ENCODE data around the gene KCNMB1. TPM values are rescaled to one million over a fixed set of nuclear protein-coding genes. Genes with fewer than 3 reads are reported as not detected.

Gene KCNMB1
- polyA plus RNA-seq, 1 donor (not counting 4 experiments of a cell fraction or from before 2014, with no cell fraction given): not detected

GRCh38 chr5:170390472-170390871 is 1.3 kb upstream of the KCNMB1 start:
- H3K9me1 ChIP-seq (ENCODE audit: control insufficient read depth, extremely low read depth, insufficient read depth, low read length): no peaks in the 10 kb centered on the region
- H3K4me3 ChIP-seq (ENCODE audit: control insufficient read depth in 2 of 3, extremely low read depth in 1 of 3, insufficient read depth in 2 of 3, low read depth in 1 of 3, low read length in 3 of 3): no peak overlapping the region
- no peaks in the 10 kb centered on the region for H3K36me3 ChIP-seq (ENCODE audit: control insufficient read depth in 2 of 2, extremely low read depth in 1 of 2, insufficient read depth in 2 of 2, low read length in 2 of 2)
- dilution Hi-C loops (cut with MboI; ENCODE audit: extremely low pct_ligation_motif_present, low sequenced_read_pairs): no loop called here
- no peaks in the 10 kb centered on the region for H4K20me1 ChIP-seq (ENCODE audit: control insufficient read depth, extremely low read depth, insufficient read depth, low read length)
- no peak overlapping the region for H3K9ac ChIP-seq (ENCODE audit: control insufficient read depth, extremely low read depth, insufficient read depth, low read length)
- no peaks in the 10 kb centered on the region for H3K79me2 ChIP-seq (ENCODE audit: control insufficient read depth, insufficient read depth, low read length)
- no peaks in the 10 kb centered on the region for H3K9me3 ChIP-seq (ENCODE audit: control insufficient read depth, low read depth, low read length)
- DNase-seq (ENCODE audit: low read depth, low spot score): no peak
- no peak for FAIRE-seq
- H3K4me2 ChIP-seq (ENCODE audit: control insufficient read depth, extremely low read depth, insufficient read depth, low read depth, low read length): no peak overlapping the region
- H3K27ac ChIP-seq (ENCODE audit: control insufficient read depth, insufficient read depth, low read length): no peak overlapping the region
- no peak for TF ChIP-seq CTCF (optimal IDR thresholded peaks at IDR 0.05 in 1 of 3, IDR thresholded peaks at IDR 0.05 in 1 of 3, conservative IDR thresholded peaks at IDR 0.05 in 1 of 3; ENCODE audit: extremely low read depth in 1 of 3, insufficient read depth in 2 of 3, low read length in 3 of 3)
- no peak for TF ChIP-seq EZH2 (IDR thresholded peaks at IDR 0.05; ENCODE audit: low read length)
- no peak overlapping the region for H2AFZ ChIP-seq (ENCODE audit: control insufficient read depth, low read length)
- no peaks in the 10 kb centered on the region for H3K27me3 ChIP-seq (ENCODE audit: control insufficient read depth, extremely low read depth, insufficient read depth, low read length)
- H3K4me1 ChIP-seq (ENCODE audit: control insufficient read depth, extremely low read depth, insufficient read depth, low read length): no peaks in the 10 kb centered on the region

DNA sequence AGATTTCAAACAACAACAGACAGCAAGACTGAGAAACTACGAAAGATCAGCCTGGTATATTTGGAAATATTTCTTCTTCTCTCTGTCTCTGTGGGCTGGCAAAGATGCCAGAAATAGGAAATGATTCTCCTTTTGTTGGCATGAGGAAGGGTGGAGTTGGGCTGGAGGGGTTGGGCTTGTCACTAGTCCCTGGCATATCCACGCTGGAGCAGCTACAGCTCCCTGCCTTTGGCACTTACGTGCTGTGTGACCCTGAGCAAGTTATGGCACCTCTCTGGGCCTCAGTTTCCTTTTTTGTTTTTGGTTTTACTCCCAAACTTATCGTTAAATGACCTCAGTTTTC is 354 bp upstream of the KCNMB1 start:
- Histone ChIP-seq H4K20me1 (ENCODE audit: control insufficient read depth, extremely low read depth, insufficient read depth, low read length) (no peaks in the 10 kb centered on the region), H3K9me3 (ENCODE audit: control insufficient read depth, low read depth, low read length) (no peaks in the 10 kb centered on the region), H3K27me3 (ENCODE audit: control insufficient read depth, extremely low read depth, insufficient read depth, low read length) (no peaks in the 10 kb centered on the region), H3K4me3 (ENCODE audit: control insufficient read depth in 2 of 3, extremely low read depth in 1 of 3, insufficient read depth in 2 of 3, low read depth in 1 of 3, low read length in 3 of 3) (no peak overlapping the region), H3K36me3 (ENCODE audit: control insufficient read depth in 2 of 2, extremely low read depth in 1 of 2, insufficient read depth in 2 of 2, low read length in 2 of 2) (no peaks in the 10 kb centered on the region), H2AFZ (ENCODE audit: control insufficient read depth, low read length) (no peak overlapping the region), H3K79me2 (ENCODE audit: control insufficient read depth, insufficient read depth, low read length) (no peaks in the 10 kb centered on the region), H3K27ac (ENCODE audit: control insufficient read depth, insufficient read depth, low read length) (no peak overlapping the region), H3K9me1 (ENCODE audit: control insufficient read depth, extremely low read depth, insufficient read depth, low read length) (no peaks in the 10 kb centered on the region), H3K4me2 (ENCODE audit: control insufficient read depth, extremely low read depth, insufficient read depth, low read depth, low read length) (no peak overlapping the region), H3K9ac (ENCODE audit: control insufficient read depth, extremely low read depth, insufficient read depth, low read length) (no peak overlapping the region), H3K4me1 (ENCODE audit: control insufficient read depth, extremely low read depth, insufficient read depth, low read length) (no peaks in the 10 kb centered on the region)
- DNase-seq (ENCODE audit: low read depth, low spot score) (no peak), FAIRE-seq (no peak)
- TF ChIP-seq EZH2 (IDR thresholded peaks at IDR 0.05; ENCODE audit: low read length): no peak
- no peak for TF ChIP-seq CTCF (optimal IDR thresholded peaks at IDR 0.05 in 1 of 3, IDR thresholded peaks at IDR 0.05 in 1 of 3, conservative IDR thresholded peaks at IDR 0.05 in 1 of 3; ENCODE audit: extremely low read depth in 1 of 3, insufficient read depth in 2 of 3, low read length in 3 of 3)
- dilution Hi-C loops (cut with MboI; ENCODE audit: extremely low pct_ligation_motif_present, low sequenced_read_pairs): no loop called here
